ENCODE data around the gene C1D. TPM values are rescaled to one million over a fixed set of nuclear protein-coding genes. Genes with fewer than 3 reads are reported as not detected.

C1D gene
- total RNA-seq, 1 experiment from 2014 or later: 17.5 TPM

- no peaks in the 10 kb centered on the region for H3K27me3 ChIP-seq (ENCODE audit: control insufficient read depth, insufficient read depth, low read length)
- H3K4me3 ChIP-seq (ENCODE audit: insufficient read depth, low read depth, low read length): no peak overlapping the region
- DNase-seq: no peak
- H3K36me3 ChIP-seq (replicated peaks; ENCODE audit: control insufficient read depth, insufficient read depth, low read length): peaks cover 1% of the 10 kb centered on the region
These were observed 19.1 kb downstream of the C1D start for GRCh38 chr2:68043695-68044094.

GRCh38 chr2:68043032-68043431, 19.8 kb downstream of the C1D start:
- H3K4me3 ChIP-seq (ENCODE audit: insufficient read depth, low read depth, low read length): no peak overlapping the region
- no peak for DNase-seq
- no peaks in the 10 kb centered on the region for H3K27me3 ChIP-seq (ENCODE audit: control insufficient read depth, insufficient read depth, low read length)
- H3K36me3 ChIP-seq (replicated peaks; ENCODE audit: control insufficient read depth, insufficient read depth, low read length): peaks cover 1% of the 10 kb centered on the region

DNA sequence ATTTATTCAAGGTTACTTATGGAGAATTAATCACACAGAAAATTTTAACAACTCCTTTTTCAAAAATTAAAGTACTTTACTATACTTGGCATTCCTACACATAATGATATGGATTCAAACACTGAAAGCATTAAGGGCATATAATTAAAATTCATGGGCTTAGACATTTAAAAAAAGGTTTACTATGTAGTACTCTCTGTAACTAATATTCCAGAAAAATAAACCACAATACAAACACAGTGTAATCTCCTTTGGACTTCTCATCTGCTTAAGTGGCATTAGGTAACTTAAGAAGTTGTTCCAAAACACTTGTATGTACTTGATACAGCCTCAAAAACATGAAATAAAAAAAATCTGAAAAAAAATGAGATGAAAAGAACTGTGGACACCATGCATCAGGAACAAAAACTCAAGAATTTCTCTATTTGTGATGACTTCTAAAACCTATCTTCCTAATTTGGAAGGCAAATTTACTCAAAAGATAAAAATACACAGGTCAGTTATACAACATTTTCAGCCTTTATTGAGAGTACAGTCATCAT, 21.0 kb downstream of the C1D start:
- Histone ChIP-seq H3K4me3 (ENCODE audit: insufficient read depth, low read depth, low read length) (no peak overlapping the region), H3K36me3 (replicated peaks; ENCODE audit: control insufficient read depth, insufficient read depth, low read length) (peaks cover 1% of the 10 kb centered on the region), H3K27me3 (ENCODE audit: control insufficient read depth, insufficient read depth, low read length) (no peaks in the 10 kb centered on the region)
- no peak for DNase-seq

DNA sequence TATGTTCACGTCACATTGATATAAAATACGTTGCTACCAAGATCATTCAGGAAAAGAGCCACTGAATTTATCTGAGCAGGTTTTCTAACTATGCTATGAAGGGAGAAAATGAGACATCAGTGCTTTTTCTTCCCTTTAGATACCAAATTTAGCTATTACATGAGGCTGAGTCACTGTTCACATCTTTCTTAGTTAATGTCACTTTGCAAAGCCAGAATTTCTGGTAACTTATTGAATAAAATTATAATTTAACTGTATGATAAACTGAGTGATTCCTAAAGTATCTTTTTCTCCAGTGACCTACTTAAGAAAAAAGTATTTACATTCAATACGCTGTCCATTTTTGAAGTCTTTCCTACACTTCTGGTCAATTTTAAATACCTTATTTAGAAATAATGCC, 22.7 kb downstream of the C1D start:
- no peaks in the 10 kb centered on the region for H3K27me3 ChIP-seq (ENCODE audit: control insufficient read depth, insufficient read depth, low read length)
- peaks cover 1% of the 10 kb centered on the region for H3K36me3 ChIP-seq (replicated peaks; ENCODE audit: control insufficient read depth, insufficient read depth, low read length)
- no peak overlapping the region for H3K4me3 ChIP-seq (ENCODE audit: insufficient read depth, low read depth, low read length)
- no peak for DNase-seq

DNA sequence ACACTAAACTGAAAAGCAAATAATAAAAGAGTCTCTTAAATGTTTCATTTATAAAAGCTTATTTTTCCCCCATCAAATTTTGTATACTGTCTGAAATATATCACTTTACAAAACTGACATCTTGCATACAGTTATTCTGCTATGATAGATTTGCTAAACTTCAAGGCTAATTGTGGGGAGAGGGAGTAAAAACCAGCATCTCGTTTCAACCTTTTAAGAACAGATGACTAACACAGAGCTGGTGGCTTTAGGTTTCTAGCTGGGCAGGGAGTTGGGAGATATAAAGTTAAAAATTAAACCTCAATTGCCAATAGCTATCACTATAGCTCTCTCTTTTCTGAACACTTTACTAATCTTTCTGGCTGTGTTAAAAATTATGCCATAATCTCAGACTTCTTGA, 23.5 kb downstream of the C1D start:
- H3K36me3 ChIP-seq (replicated peaks; ENCODE audit: control insufficient read depth, insufficient read depth, low read length): peaks cover 1% of the 10 kb centered on the region
- H3K4me3 ChIP-seq (ENCODE audit: insufficient read depth, low read depth, low read length): no peak overlapping the region
- no peak for DNase-seq
- H3K27me3 ChIP-seq (ENCODE audit: control insufficient read depth, insufficient read depth, low read length): no peaks in the 10 kb centered on the region

DNA sequence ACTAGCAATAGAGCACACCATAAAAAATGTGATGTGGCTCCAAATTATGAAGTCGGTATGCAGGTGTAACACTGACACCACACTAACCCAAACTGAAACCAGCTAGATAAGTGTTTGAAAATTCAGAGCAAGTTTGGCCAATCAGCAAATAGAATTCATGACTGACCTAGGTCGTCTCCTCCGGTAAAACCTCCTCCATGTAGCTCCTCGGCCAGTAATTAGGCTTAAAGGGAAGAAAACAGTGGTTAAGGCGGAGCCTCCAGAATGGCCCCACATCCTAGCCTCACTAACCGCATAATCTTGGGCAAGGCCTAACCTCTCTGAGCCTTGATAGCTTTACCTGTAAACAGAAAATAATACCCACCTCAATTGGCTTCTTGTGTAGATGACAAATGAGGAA, 30.1 kb downstream of the C1D start:
- no peaks in the 10 kb centered on the region for H3K36me3 ChIP-seq (replicated peaks; ENCODE audit: control insufficient read depth, insufficient read depth, low read length)
- no peaks in the 10 kb centered on the region for H3K27me3 ChIP-seq (ENCODE audit: control insufficient read depth, insufficient read depth, low read length)
- H3K4me3 ChIP-seq (ENCODE audit: insufficient read depth, low read depth, low read length): no peak overlapping the region
- DNase-seq: no peak

DNA sequence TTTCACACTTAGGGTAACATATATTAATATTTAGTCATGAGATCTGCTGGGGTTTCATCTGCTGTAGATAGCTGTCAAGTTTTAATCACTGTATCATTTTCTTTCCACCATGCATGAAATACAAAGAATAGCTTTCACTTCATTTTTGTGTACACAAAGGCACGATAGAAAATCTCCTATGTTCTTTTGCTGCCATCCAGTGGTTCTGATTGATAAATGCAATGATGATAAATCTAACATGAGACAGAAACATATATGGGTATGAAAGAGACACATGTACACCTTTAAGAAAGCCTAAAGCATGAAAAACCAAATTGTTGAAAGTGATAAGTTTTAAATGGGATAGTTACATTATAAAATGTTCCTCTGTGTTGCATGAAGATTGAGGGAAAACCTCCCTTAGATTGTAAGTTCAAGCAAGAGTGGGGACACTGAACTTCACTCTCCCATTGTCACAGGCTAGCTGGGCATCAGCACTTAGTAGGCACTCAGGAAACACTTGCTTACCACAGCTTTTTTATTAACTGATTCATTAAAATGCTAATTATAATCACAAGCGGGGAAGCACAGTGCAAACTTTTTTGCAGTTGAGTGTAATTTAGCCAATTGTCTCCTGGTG, 31.2 kb downstream of the C1D start:
- Histone ChIP-seq H3K36me3 (replicated peaks; ENCODE audit: control insufficient read depth, insufficient read depth, low read length) (no peaks in the 10 kb centered on the region), H3K4me3 (ENCODE audit: insufficient read depth, low read depth, low read length) (no peak overlapping the region), H3K27me3 (ENCODE audit: control insufficient read depth, insufficient read depth, low read length) (no peaks in the 10 kb centered on the region)
- DNase-seq: peak; percentile 23

DNA sequence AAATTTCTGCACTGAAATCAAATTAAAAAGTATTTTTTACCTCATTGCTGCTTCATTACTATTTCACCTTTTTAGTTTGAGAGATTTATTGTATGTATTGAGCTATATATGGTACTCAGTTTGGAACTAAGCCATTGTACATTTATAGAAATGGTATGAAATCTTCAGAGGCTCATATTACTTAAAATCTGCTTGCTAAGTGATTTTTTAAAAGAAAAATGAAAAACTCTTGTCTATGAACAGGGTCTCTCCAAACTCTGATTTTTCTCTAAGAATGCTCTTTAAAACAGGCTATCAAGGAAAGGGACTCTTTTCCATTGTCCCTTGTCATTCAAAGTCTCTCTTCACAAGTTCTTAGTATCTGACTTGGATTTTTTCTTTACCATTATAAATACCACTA, 31.8 kb downstream of the C1D start:
- no peaks in the 10 kb centered on the region for H3K27me3 ChIP-seq (ENCODE audit: control insufficient read depth, insufficient read depth, low read length)
- no peaks in the 10 kb centered on the region for H3K36me3 ChIP-seq (replicated peaks; ENCODE audit: control insufficient read depth, insufficient read depth, low read length)
- no peak for DNase-seq
- no peak overlapping the region for H3K4me3 ChIP-seq (ENCODE audit: insufficient read depth, low read depth, low read length)

GRCh38 chr2:68030529-68030928, 32.3 kb downstream of the C1D start:
- H3K36me3 ChIP-seq (replicated peaks; ENCODE audit: control insufficient read depth, insufficient read depth, low read length): no peaks in the 10 kb centered on the region

DNA sequence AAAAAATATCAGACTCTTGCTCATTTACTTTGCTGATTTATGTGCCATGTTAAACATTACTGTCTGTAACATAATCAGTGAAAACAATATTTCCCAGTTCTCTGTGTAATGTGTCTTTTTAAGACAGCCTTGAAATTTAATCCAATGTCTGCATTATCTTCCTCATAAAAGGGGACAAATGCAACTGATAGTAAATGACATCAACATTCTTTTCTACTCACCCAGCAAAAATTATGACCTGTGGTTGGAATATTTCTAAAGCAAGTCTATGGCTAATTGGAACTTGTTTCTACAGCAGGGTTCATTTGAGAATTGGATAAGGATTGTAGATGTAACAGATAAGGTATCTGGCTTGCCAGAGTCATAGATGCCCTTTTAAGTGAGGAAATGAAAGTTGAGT, 34.8 kb downstream of the C1D start:
- Histone ChIP-seq H3K27me3 (ENCODE audit: control insufficient read depth, insufficient read depth, low read length) (no peaks in the 10 kb centered on the region), H3K4me3 (ENCODE audit: insufficient read depth, low read depth, low read length) (no peak overlapping the region), H3K36me3 (replicated peaks; ENCODE audit: control insufficient read depth, insufficient read depth, low read length) (no peaks in the 10 kb centered on the region)
- no peak for DNase-seq

More at GRCh38 chr2:68030529-68030928, 32.3 kb downstream of the C1D start:
- H3K27me3 ChIP-seq (ENCODE audit: control insufficient read depth, insufficient read depth, low read length): no peaks in the 10 kb centered on the region
- no peak overlapping the region for H3K4me3 ChIP-seq (ENCODE audit: insufficient read depth, low read depth, low read length)
- DNase-seq: no peak

- no peak for DNase-seq
- H3K4me3 ChIP-seq (ENCODE audit: insufficient read depth, low read depth, low read length): no peak overlapping the region
- H3K36me3 ChIP-seq (replicated peaks; ENCODE audit: control insufficient read depth, insufficient read depth, low read length): no peaks in the 10 kb centered on the region
- H3K27me3 ChIP-seq (ENCODE audit: control insufficient read depth, insufficient read depth, low read length): no peaks in the 10 kb centered on the region
These were observed 38.4 kb downstream of the C1D start for GRCh38 chr2:68024450-68024849.

DNA sequence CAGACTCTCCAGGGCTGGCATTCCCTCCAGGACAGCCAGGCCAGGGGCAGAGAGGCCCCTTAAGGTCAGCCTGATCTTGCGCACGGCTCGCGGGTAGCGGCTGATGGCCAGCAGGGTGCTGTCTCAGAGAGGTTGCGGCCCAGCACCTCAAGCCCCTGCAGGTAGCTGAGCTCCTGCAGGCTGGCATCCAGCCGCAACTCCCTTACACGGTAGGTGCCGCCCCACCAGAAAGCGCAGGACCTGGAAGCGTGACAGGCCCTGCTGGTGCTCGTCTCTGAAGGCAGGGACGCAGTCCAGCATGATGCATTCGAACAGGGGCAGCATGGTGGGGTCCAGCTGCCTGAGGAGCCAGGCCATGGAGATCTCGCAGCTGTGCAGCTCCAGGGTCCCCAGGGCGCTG, 38.9 kb downstream of the C1D start:
- Histone ChIP-seq H3K36me3 (replicated peaks; ENCODE audit: control insufficient read depth, insufficient read depth, low read length) (no peaks in the 10 kb centered on the region), H3K27me3 (ENCODE audit: control insufficient read depth, insufficient read depth, low read length) (no peaks in the 10 kb centered on the region), H3K4me3 (ENCODE audit: insufficient read depth, low read depth, low read length) (no peak overlapping the region)
- no peak for DNase-seq

- no peaks in the 10 kb centered on the region for H3K36me3 ChIP-seq (replicated peaks; ENCODE audit: control insufficient read depth, insufficient read depth, low read length)
- H3K27me3 ChIP-seq (ENCODE audit: control insufficient read depth, insufficient read depth, low read length): no peaks in the 10 kb centered on the region
- no peak overlapping the region for H3K4me3 ChIP-seq (ENCODE audit: insufficient read depth, low read depth, low read length)
- DNase-seq: no peak
These were observed 44.1 kb downstream of the C1D start for GRCh38 chr2:68018727-68019126.

DNA sequence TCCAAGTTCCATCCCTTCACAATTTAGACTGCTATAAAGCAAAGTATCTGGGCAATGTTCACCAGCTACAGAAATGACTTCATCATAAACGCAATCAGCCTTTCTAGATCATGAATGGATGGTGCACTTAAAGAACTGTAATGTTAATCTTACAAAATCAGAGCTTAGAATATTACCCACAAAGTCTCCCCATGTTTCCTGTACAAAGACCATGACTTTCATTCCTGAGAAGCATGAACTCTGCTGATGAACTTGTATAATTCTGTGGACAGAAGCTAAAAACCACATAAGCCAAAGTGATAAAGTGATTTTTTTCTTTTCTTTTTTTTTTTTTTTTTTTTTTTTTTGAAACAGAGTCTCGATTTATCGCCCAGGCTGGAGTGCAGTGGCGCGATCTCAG, 53.3 kb downstream of the C1D start:
- DNase-seq: no peak
- Histone ChIP-seq H3K36me3 (replicated peaks; ENCODE audit: control insufficient read depth, insufficient read depth, low read length) (no peaks in the 10 kb centered on the region), H3K27me3 (ENCODE audit: control insufficient read depth, insufficient read depth, low read length) (no peaks in the 10 kb centered on the region), H3K4me3 (ENCODE audit: insufficient read depth, low read depth, low read length) (no peak overlapping the region)

- Histone ChIP-seq H3K36me3 (replicated peaks; ENCODE audit: control insufficient read depth, insufficient read depth, low read length) (no peaks in the 10 kb centered on the region), H3K4me3 (ENCODE audit: insufficient read depth, low read depth, low read length) (no peak overlapping the region), H3K27me3 (ENCODE audit: control insufficient read depth, insufficient read depth, low read length) (no peaks in the 10 kb centered on the region)
- no peak for DNase-seq
These were observed 62.5 kb downstream of the C1D start for GRCh38 chr2:68000170-68000825.

All from H7 (cell line).